OCI-LY7 (cell line): ENCODE data around the gene ZNF469.

Source experiments
- EZH2phosphoT487 ChIP-seq: fragments of 200-600 bp; sonication (generic); IDR thresholded peaks from 2 replicates; pipeline ENCODE4 v1.6.1; 2018; ENCODE audit warnings: low read depth, borderline replicate concordance, mild to moderate bottlenecking, mixed run types, antibody characterized with exemption, low read length, moderate library complexity, mixed read lengths
- TF ChIP-seq, protein P1 (sequence below): fragments of 200-600 bp; sonication (generic); conservative IDR thresholded peaks from 2 replicates; pipeline ENCODE4 v1.5.1; 2014; ENCODE audit warnings: mild to moderate bottlenecking, antibody characterized with exemption, low read length, moderate library complexity, mixed read lengths

- TF ChIP-seq, protein P1, sequence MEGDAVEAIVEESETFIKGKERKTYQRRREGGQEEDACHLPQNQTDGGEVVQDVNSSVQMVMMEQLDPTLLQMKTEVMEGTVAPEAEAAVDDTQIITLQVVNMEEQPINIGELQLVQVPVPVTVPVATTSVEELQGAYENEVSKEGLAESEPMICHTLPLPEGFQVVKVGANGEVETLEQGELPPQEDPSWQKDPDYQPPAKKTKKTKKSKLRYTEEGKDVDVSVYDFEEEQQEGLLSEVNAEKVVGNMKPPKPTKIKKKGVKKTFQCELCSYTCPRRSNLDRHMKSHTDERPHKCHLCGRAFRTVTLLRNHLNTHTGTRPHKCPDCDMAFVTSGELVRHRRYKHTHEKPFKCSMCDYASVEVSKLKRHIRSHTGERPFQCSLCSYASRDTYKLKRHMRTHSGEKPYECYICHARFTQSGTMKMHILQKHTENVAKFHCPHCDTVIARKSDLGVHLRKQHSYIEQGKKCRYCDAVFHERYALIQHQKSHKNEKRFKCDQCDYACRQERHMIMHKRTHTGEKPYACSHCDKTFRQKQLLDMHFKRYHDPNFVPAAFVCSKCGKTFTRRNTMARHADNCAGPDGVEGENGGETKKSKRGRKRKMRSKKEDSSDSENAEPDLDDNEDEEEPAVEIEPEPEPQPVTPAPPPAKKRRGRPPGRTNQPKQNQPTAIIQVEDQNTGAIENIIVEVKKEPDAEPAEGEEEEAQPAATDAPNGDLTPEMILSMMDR = no peak
- TF ChIP-seq EZH2phosphoT487 = no peak
These were observed 22.0 kb downstream of the ZNF469 start for GRCh38 chr16:88404769-88405168.
